ENCODE results near the gene PLEKHM1. TPM values are rescaled to one million over a fixed set of nuclear protein-coding genes. Genes with fewer than 3 reads are reported as not detected.

Gene PLEKHM1
- total RNA-seq, 4 donors from 2014 or later = 45.4 to 130 (median 71.7) TPM

DNA sequence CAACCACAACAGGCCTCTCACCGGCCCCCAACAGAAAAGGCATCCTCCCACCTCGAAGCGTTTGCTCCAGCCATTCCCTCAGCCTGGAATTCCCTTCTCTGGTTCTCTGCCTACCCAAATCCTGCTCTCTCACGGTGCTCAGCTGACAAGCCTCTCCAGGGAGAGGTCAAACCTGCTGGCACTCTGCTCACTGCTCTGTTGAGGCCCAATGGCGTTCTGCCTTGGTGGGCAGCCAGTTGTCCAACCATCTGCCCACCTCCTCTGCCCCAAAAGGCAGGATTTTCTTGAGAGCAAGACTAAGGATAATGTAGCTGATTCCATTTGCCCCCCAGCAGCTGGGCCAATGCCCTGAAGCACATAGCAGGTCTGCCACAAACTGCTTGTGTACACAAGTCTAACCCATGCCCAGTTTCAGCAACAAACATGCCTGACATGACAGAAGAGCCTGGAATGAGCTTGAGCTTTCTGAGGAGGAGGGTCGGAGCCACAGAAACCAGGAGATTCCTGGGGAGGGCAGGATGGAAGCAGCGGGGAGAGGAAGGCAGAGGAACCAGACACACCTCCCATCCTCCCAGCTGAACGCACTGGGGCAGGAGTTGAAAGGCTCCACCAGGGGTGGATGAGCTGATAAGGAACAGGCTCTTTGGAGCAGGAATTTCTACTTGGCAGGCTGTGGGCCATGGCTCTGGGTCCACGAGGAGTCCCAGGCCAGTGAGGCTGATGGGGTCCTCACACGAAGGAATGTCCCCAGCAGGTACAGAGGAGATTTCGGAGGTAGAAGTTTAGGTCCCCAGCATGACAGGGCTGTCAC, 81.7 kb downstream of the PLEKHM1 start:
- H3K4me1 ChIP-seq = peaks cover 23 to 73% (median 48%) of the 10 kb centered on the region in 4 donors
- no peaks in the 10 kb centered on the region for H3K27me3 ChIP-seq
- H3K36me3 ChIP-seq = peaks cover 0 to 21% (median 0%) of the 10 kb centered on the region in 3 donors
- DNase-seq = peak in 1 of 3 donors; percentile 56
- peak overlapping the region; percentile 44 to 79 (median 52) for H3K4me3 ChIP-seq
- TF ChIP-seq POLR2A (IDR thresholded peaks at IDR 0.05) = no peak
- TF ChIP-seq, protein P1, sequence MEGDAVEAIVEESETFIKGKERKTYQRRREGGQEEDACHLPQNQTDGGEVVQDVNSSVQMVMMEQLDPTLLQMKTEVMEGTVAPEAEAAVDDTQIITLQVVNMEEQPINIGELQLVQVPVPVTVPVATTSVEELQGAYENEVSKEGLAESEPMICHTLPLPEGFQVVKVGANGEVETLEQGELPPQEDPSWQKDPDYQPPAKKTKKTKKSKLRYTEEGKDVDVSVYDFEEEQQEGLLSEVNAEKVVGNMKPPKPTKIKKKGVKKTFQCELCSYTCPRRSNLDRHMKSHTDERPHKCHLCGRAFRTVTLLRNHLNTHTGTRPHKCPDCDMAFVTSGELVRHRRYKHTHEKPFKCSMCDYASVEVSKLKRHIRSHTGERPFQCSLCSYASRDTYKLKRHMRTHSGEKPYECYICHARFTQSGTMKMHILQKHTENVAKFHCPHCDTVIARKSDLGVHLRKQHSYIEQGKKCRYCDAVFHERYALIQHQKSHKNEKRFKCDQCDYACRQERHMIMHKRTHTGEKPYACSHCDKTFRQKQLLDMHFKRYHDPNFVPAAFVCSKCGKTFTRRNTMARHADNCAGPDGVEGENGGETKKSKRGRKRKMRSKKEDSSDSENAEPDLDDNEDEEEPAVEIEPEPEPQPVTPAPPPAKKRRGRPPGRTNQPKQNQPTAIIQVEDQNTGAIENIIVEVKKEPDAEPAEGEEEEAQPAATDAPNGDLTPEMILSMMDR (IDR thresholded peaks at IDR 0.05) = peak in 2 of 6 experiments; percentile 23 to 24
- H3K9me3 ChIP-seq = no peaks in the 10 kb centered on the region
- H3K27ac ChIP-seq = peak overlapping the region; percentile 89 to 97 (median 92)

DNA sequence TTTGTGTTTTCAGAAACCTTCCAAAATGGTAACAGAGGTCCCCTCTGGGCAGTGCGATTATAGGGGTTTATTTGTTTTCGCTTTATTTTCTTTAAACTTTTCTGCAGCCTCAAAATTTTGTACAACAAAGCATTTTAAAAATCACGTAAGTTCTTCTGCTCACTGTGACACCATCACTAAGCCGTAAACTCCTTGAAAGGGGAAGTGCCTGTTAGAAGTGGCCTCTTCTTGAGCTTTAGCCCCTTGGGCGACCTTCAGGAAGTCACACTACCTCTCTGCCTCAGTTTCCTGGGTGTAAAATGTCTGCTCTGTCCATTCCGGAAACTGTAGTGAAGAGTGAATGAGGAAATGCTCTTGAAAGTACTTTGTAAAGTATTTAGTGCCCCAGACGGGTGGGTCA, 84.4 kb downstream of the PLEKHM1 start:
- no peaks in the 10 kb centered on the region for H3K27me3 ChIP-seq
- peak overlapping the region in 3 of 4 donors; percentile 8 to 53 (median 48) for H3K4me3 ChIP-seq
- no peaks in the 10 kb centered on the region for H3K9me3 ChIP-seq
- peaks cover 14 to 52% (median 28%) of the 10 kb centered on the region in 4 donors for H3K4me1 ChIP-seq
- DNase-seq = no peak
- H3K36me3 ChIP-seq = peaks cover 0 to 48% (median 0%) of the 10 kb centered on the region in 3 donors
- H3K27ac ChIP-seq = peak overlapping the region; percentile 89 to 97 (median 92)
- TF ChIP-seq, protein P1 (IDR thresholded peaks at IDR 0.05) = no peak
- no peak for TF ChIP-seq POLR2A (IDR thresholded peaks at IDR 0.05)

DNA sequence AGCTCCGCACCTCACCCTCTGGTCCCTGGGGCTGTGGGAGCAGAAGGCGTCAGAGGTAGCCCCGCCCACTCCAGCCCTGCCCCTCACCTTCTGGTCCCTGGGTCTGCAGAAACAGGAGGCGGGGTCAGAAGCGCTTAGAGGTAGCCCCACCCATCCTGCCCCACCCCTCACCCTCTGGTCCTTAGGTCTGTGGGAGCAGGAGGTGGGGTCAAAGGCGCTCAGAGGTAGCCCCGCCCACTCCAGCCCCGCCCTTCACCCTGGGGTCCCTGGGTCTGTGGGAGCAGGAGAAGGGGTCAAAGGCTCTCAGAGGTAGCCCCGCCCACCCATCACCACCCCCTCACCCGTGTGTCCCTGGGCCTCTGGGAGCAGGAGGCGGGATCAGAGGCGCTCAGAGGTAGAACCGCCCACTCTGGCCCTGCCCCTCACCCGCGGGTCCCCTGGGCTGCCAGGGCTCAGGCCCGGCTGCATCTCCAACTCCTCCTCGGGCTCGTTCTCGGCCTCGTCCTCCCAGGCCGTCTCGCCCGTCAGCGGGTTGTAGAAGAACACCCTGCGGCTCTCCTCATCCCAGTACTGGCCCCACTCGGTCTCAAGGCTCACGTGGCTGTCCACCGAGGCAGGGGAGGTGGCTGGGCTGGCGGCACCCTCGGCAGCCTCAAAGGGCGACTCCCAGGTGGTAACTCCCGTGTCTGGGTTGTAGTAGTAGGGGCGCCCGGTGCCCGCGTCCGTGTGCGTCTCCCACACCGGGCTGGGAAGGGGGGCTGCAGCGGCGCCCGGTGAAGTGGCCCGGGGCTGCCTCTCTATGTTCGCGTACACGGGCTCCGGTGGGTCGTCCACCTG, 85.1 kb downstream of the PLEKHM1 start:
- Histone ChIP-seq H3K4me3 (peak overlapping the region in 3 of 4 donors; percentile 8 to 53 (median 48)), H3K27me3 (no peaks in the 10 kb centered on the region), H3K4me1 (peaks cover 12 to 45% (median 24%) of the 10 kb centered on the region in 4 donors), H3K9me3 (no peaks in the 10 kb centered on the region), H3K27ac (peak overlapping the region; percentile 89 to 97 (median 92)), H3K36me3 (peaks cover 0 to 55% (median 0%) of the 10 kb centered on the region in 3 donors)
- DNase-seq = peak in 2 of 3 donors; percentile 95 to 97
- TF ChIP-seq POLR2A (IDR thresholded peaks at IDR 0.05) = peak; percentile 88 to 94
- TF ChIP-seq, protein P1 (IDR thresholded peaks at IDR 0.05) = no peak

DNA sequence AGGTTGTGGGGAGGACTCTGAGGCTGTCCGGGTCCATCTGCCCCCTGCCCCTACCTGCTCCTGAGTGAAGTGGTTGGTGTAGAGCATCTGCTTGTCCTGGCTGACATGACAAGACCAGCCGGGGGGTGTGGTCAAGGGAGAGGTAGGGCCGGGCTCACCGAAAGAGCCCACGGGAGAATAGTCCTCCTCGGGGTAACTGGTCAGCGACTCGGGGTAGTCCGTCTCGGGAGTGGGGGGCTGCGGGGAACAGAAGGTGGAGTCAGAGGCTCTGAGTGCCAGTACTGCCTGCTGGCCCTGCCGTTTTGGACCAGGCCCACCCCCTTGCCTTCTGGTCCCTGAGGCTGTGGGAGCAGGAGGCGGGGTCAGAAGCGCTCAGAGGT, 85.7 kb downstream of the PLEKHM1 start:
- H3K27me3 ChIP-seq = no peaks in the 10 kb centered on the region
- H3K9me3 ChIP-seq = no peaks in the 10 kb centered on the region
- H3K4me1 ChIP-seq = peaks cover 11 to 39% (median 24%) of the 10 kb centered on the region in 4 donors
- no peak for DNase-seq
- peaks cover 0 to 61% (median 0%) of the 10 kb centered on the region in 3 donors for H3K36me3 ChIP-seq
- no peak overlapping the region for H3K4me3 ChIP-seq
- peak overlapping the region in 3 of 4 donors; percentile 43 to 97 (median 67) for H3K27ac ChIP-seq
- no peak for TF ChIP-seq POLR2A (IDR thresholded peaks at IDR 0.05)
- TF ChIP-seq, protein P1 (IDR thresholded peaks at IDR 0.05) = no peak

DNA sequence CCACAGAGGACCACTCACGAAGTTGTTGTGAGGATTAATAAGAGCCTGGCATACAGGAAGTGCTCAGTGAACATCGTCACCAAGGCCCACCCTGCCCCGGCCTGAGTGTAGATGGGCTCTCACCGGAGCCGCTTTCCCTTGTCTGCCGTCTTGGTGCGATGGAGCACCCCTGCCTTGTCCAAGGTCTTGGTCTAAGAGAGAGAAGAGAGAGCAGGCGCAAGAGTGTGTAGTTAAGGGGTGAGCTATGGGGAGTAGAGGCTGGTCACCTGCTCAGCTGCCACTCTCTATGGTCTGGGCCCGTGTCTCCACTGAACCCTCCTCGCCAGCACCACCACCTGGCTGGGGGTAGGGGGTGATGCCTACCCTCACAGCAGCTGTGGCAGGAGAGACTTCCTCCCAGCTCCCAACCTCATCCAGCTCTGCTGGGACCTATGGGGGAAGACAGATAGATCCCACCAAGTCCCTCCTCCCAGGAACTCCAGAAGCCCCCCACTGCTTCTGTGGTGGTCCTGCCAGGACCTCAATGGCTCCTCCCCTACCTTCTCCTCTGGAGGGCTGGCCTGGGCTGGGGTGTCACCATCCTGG, 86.5 kb downstream of the PLEKHM1 start:
- Histone ChIP-seq H3K9me3 (no peaks in the 10 kb centered on the region), H3K4me3 (no peak overlapping the region), H3K4me1 (peaks cover 9 to 30% (median 24%) of the 10 kb centered on the region in 4 donors), H3K27me3 (no peaks in the 10 kb centered on the region), H3K27ac (peak overlapping the region in 1 of 4 donors; percentile 97), H3K36me3 (peaks cover 0 to 69% (median 0%) of the 10 kb centered on the region in 3 donors)
- peak in 1 of 3 donors; percentile 40 for DNase-seq
- no peak for TF ChIP-seq POLR2A (IDR thresholded peaks at IDR 0.05)
- TF ChIP-seq, protein P1 (IDR thresholded peaks at IDR 0.05) = no peak

Measured in Peyer's patch (tissue), 4 donors.